Activated naive CD8-positive, alpha-beta T cell treated with anti-CD3 and anti-CD28 coated beads, Interleukin-2, amount 10 ng/mL, durations not matched to agents 7 days and 5 days (primary cell): ENCODE results near the gene PCTP. TPM values are rescaled to one million over a fixed set of nuclear protein-coding genes. Genes with fewer than 3 reads are reported as not detected.

Source experiments
- ATAC-seq: fragments of 150-1000 bp; cut with Tn5 transposase; one replicate; pipeline ENCODE4 v1.10.0; 2021; ENCODE audit warnings: low read depth, moderate library complexity
- POLR2A ChIA-PET: fragments of 350-600 bp; sonication (Branson Sonifier 250); formaldehyde crosslinking; loops from one replicate; lab custom pipeline; 2021; ENCODE audit warnings: antibody characterized with exemption; lab: Charles Lee
- DNase-seq: peaks from one replicate; pipeline ENCODE4 v3.0.0; 2021
- H3K27ac Mint-ChIP-seq: one replicate; pipeline ENCODE4 v1.8.0; 2022; ENCODE audit warnings: mild to moderate bottlenecking, mixed read lengths
- H3K27me3 Mint-ChIP-seq: one replicate; pipeline ENCODE4 v1.8.0; 2022; ENCODE audit warnings: mild to moderate bottlenecking, moderate library complexity, mixed read lengths
- H3K36me3 Mint-ChIP-seq: one replicate; pipeline ENCODE4 v1.8.0; 2021; ENCODE audit warnings: mild to moderate bottlenecking, mixed read lengths
- H3K4me1 Mint-ChIP-seq: one replicate; pipeline ENCODE4 v1.8.0; 2021; ENCODE audit warnings: mixed read lengths
- H3K4me3 Mint-ChIP-seq: one replicate; pipeline ENCODE4 v1.8.0; 2022; ENCODE audit warnings: mild to moderate bottlenecking, moderate library complexity, mixed read lengths
- H3K9me3 Mint-ChIP-seq: one replicate; pipeline ENCODE4 v1.8.0; 2021; ENCODE audit warnings: mixed read lengths
- total RNA-seq, 2 experiments: library from RNA; stranded (reverse); gene quantifications; one replicate each; pipeline ENCODE4 v1.2.3, GENCODE V29; 2021

PCTP gene
- total RNA-seq, 2 experiments from 2014 or later = 7.1 to 8.0 TPM

DNA sequence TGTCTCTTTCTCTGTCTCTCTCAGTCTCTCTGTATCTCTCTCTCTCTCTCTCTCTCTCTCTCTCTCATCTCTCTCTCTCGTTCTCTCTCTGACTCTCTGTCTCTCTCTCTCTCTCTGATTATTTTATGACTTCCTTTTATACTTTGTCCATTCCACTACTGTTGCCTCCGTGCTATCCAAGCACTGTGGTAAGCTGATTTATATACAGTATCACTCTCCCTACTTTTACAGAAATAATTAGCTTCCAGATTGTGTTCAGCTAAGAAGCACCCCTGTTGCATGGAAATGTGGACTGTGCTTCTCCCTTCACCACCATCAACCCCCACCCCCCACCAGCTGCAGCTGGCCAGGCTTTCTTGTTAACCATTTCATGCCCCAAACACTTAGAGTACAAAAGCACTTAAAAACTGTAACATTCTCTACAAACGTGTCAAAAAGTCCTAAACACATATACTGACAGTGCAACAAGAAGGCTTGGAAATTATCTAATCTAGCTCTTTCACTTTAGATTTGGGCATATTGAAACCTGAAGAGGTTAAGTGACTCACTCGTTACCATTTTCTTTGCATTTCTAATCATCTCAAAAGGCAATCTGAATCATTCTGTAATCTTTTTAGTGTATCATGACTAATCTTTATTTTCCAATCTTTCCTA is 16.6 kb upstream of the PCTP start:
- H3K27me3 Mint-ChIP-seq = peaks cover 21% of the 10 kb centered on the region
- POLR2A ChIA-PET = no interaction called here
- H3K36me3 Mint-ChIP-seq = no peaks in the 10 kb centered on the region
- ATAC-seq = no peak
- no peak overlapping the region for H3K27ac Mint-ChIP-seq
- no peaks in the 10 kb centered on the region for H3K9me3 Mint-ChIP-seq
- DNase-seq = no peak
- no peak overlapping the region for H3K4me3 Mint-ChIP-seq
- peaks cover 9% of the 10 kb centered on the region for H3K4me1 Mint-ChIP-seq

DNA sequence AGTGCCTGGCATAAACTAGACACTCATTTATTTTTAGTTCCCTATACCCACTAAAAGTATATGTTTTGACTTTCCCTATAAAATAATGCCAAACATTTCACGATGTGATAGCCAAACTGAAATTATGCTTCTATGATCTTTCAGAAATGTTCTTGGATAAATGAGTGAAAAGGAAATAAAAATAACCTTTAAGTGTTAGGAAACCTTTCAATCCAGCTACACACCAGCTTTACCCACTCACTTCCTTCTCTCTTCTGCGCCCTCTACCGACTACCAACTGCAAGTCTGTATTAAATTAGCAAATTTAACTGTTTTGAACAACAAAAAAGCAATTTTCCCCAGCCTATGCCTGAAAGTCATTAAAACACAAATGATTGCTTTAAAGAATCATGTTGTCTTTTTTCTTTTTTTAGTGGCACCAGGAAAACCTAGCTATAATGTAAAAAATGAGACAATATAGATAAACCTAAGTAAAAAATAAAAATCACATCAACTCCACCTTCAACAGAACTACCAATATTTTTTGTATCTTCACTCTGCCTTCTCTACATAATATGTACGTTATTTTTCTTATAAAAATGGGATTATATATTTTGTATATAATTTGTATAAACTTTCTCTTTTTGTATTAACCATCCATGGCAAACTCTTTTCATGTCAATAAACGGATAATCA is 15.0 kb upstream of the PCTP start:
- H3K4me1 Mint-ChIP-seq = peaks cover 9% of the 10 kb centered on the region
- no peak overlapping the region for H3K27ac Mint-ChIP-seq
- no peak overlapping the region for H3K4me3 Mint-ChIP-seq
- no peaks in the 10 kb centered on the region for H3K36me3 Mint-ChIP-seq
- H3K9me3 Mint-ChIP-seq = no peaks in the 10 kb centered on the region
- ATAC-seq (no peak), DNase-seq (no peak)
- H3K27me3 Mint-ChIP-seq = peaks cover 19% of the 10 kb centered on the region
- POLR2A ChIA-PET = no interaction called here

DNA sequence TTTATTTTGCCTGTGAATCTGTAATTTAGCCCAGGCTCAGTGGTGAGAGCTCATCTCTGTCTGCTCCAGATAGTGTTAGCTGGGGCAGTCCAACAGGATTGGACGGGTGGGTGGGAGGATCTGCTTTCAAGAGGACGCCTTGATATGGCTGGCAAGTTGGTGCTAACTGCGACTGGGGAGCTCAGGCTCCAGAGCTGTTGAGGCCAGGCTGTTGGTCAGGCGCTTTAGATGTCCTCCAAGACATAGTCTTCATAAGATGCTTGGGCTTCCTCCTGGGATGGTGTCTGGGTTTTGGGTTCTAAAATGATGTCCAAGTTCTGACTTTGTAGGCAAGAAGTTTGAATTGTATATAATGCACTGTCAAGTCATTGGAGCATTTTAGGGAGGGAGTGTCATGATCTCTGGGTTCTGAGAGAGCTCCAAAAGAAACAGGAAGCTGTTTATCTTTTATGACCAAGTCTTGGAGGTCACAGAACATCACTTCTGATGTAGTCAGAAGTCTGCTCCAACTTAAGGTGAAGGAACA is 12.8 kb upstream of the PCTP start:
- Mint-ChIP-seq H3K27ac (no peak overlapping the region), H3K4me3 (no peak overlapping the region), H3K27me3 (peaks cover 16% of the 10 kb centered on the region), H3K4me1 (peaks cover 9% of the 10 kb centered on the region), H3K9me3 (no peaks in the 10 kb centered on the region), H3K36me3 (no peaks in the 10 kb centered on the region)
- POLR2A ChIA-PET = no interaction called here
- ATAC-seq (no peak), DNase-seq (no peak)

DNA sequence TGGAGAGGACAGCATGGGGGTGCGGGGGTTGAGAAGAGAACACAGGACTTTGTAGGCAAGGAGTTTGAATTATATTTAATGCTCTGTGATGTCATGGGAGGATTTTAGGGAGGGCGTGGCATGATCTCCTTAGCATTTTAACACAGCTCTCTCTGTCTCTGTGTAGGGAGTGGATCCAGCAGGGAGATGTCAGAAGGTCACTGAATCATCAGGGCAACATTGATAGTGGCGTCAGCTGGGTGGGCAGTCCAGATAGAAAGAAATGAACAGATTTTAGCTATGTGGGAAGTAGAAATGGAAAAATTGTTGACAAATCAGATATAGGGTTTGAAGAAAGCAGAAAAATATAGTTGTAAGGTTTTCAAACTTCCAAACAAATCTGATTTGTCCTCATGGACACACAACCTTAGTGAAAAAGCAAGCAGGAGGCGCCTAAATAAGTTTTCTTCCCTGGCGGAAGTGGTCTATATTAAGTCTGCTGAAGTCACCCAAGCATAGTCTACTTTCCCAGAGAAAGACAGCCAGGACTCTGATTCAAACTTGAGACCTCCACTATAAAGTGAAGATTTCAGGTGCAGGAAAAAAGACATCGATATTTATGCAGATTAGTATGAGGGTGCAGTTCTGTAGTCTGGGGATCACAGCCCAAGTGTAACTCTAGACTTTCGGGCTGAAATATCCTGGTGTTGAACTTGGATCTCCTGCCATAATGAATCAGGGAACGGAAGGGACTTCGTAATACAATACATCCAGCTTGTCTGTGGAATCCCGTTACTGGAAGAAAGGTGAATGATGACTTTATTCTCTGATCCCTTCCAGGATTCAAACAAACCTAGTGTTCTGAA is 10.1 kb upstream of the PCTP start:
- Mint-ChIP-seq H3K36me3 (no peaks in the 10 kb centered on the region), H3K4me3 (no peak overlapping the region), H3K4me1 (no peaks in the 10 kb centered on the region), H3K27me3 (peaks cover 31% of the 10 kb centered on the region), H3K27ac (no peak overlapping the region), H3K9me3 (no peaks in the 10 kb centered on the region)
- no peak for ATAC-seq
- DNase-seq = no peak
- POLR2A ChIA-PET = no interaction called here

DNA sequence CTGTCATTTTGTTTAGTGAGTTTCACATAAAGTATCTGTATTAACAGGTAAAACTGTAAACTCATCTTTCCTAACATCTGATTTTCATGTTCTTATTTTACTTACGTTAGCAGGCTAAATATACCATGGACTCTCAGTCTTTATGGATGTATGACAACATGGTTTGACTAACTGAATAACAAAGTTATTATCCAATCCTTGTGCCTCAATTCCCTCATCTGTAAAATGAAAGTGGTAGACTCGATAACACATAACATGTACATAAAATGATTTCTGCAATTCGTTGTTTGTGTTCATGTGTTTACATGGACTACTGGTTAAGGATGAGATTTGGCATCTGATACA is 9.5 kb upstream of the PCTP start:
- Mint-ChIP-seq H3K36me3 (no peaks in the 10 kb centered on the region), H3K4me1 (no peaks in the 10 kb centered on the region), H3K9me3 (no peaks in the 10 kb centered on the region), H3K4me3 (no peak overlapping the region), H3K27ac (no peak overlapping the region), H3K27me3 (peaks cover 34% of the 10 kb centered on the region)
- POLR2A ChIA-PET = no interaction called here
- ATAC-seq = no peak
- no peak for DNase-seq

DNA sequence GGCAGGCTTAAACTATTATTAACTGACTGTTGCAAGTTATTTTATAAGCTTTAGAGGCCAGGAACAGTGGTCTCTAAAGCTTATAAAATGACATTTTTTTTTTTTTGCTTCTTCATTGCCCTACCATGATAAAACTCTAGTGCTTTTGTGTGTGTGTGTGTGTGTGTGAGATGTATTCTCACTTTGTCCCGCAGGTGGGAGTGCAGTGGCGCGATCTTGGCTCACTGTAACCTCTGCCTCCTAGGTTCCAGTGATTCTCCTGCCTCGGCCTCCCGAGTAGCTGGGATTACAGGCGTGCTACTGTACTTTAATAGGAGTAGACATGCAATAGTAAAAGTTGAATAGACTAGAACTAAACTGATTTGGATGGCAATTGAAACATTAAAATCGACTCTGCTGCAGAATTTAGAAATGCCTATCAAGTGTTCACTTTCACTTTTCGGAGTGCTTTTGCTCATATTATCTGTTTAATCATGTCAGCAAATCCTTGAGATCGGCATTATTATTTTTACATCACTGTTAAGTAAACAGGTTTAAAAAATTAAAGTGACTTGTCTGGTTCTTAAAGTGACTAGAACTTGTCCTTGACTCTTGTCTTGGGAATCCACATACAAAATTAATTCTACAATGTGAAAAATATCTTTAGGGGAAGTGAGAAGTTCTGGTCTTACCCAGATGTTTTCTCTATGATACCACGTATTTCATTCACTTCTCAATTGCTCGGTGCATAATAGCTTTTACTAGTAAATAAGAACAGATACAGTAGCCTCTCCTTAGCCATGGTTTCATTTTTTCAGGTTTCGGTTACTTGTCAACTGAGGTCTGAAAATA is 8.4 kb upstream of the PCTP start:
- Mint-ChIP-seq H3K27me3 (peaks cover 31% of the 10 kb centered on the region), H3K9me3 (no peaks in the 10 kb centered on the region), H3K27ac (no peak overlapping the region), H3K4me3 (no peak overlapping the region), H3K4me1 (no peaks in the 10 kb centered on the region), H3K36me3 (no peaks in the 10 kb centered on the region)
- DNase-seq = no peak
- POLR2A ChIA-PET = no interaction called here
- no peak for ATAC-seq

DNA sequence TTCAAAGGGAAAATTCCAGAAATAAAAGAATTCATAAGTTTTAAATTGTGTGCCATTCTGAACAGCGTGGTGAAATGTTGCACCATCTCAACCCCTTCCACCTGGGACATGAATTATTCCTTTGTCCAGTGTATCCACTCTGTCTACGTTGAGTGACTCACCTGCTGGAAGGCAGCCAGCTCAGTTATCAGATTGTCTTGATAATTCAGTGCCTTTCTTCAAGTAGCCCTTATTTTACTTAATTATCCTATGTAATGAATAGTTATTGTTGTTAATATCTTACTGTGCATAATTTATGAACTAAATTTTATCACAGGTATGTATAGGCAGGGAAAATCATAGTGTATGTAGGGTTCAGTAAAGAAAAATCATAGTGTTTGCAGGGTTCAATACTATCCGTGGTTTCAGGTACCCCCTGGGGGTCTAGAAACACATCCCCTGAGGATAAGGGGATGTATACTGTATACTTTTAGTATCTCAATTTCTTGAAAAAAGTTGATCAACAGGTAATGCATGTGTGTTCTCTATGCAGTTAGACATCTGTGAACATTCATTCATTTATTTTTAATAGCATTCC is 7.7 kb upstream of the PCTP start:
- Mint-ChIP-seq H3K9me3 (no peaks in the 10 kb centered on the region), H3K27me3 (peaks cover 31% of the 10 kb centered on the region), H3K36me3 (no peaks in the 10 kb centered on the region), H3K4me3 (no peak overlapping the region), H3K4me1 (no peaks in the 10 kb centered on the region), H3K27ac (no peak overlapping the region)
- ATAC-seq = no peak
- no peak for DNase-seq
- POLR2A ChIA-PET = no interaction called here

DNA sequence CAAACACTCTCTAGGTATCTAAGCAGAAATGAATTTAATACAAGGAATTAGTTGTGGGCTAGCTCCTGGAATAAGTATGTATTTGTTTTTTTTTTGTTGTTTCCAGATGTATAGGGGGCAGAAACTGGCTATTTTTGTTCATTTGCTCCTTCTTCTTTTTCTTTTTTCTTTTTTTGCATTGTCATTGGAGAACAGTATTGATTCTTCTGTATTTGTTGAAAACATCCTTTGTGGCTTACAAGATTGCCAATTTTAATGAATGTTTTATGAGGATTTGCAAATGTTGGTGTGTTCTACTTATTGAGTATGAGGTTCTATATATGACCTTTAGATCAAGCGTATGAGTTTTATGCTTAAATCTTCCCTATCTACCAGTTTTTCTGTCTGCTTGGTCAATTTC is 5.6 kb upstream of the PCTP start:
- no peak for ATAC-seq
- POLR2A ChIA-PET = no interaction called here
- Mint-ChIP-seq H3K36me3 (no peaks in the 10 kb centered on the region), H3K27ac (no peak overlapping the region), H3K4me1 (no peaks in the 10 kb centered on the region), H3K9me3 (no peaks in the 10 kb centered on the region), H3K27me3 (peaks cover 47% of the 10 kb centered on the region), H3K4me3 (no peak overlapping the region)
- no peak for DNase-seq

DNA sequence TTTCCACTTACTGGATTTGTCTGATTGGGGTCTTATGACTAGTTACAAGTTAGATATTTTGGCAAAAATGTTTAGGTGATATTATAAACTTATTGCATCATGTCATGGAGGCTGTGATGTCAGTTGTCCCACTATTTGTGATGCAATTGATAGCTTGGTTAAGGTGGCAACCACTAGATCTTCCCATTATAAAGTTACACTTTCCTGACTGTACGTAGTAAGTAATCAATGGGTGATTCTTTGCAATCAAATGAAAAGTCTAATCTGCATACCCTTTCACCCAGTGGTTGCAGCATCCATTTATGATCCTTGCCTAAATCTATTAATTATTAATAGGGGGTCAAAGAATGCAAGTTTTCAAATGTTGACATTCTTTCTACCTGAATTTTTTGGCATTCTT is 4.4 kb upstream of the PCTP start:
- H3K27me3 Mint-ChIP-seq = peaks cover 44% of the 10 kb centered on the region
- DNase-seq (no peak), ATAC-seq (no peak)
- H3K9me3 Mint-ChIP-seq = no peaks in the 10 kb centered on the region
- POLR2A ChIA-PET = no interaction called here
- H3K4me1 Mint-ChIP-seq = peaks cover 6% of the 10 kb centered on the region
- no peak overlapping the region for H3K4me3 Mint-ChIP-seq
- H3K27ac Mint-ChIP-seq = no peak overlapping the region
- H3K36me3 Mint-ChIP-seq = no peaks in the 10 kb centered on the region

DNA sequence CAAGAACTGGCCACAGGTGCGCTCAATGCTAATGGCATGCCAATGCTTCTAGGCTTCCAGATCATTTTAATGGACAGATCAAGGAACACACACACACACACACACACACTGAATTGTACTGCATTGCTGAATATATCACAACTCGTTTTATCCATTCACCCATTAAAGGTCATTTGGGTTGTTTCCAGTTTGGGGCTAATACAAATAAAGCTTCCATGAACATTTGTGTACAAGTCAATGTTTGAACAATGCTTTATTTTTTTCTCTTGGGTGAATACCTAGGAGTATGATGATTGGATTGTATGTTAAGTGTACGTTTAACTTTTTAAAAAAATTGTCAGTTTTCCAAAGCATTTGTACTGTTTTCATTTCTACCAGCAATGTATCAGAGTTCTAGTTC is 3.6 kb upstream of the PCTP start:
- H3K4me1 Mint-ChIP-seq = peaks cover 11% of the 10 kb centered on the region
- H3K27me3 Mint-ChIP-seq = peaks cover 44% of the 10 kb centered on the region
- H3K36me3 Mint-ChIP-seq = no peaks in the 10 kb centered on the region
- POLR2A ChIA-PET = no interaction called here
- no peak overlapping the region for H3K27ac Mint-ChIP-seq
- DNase-seq = no peak
- H3K4me3 Mint-ChIP-seq = no peak overlapping the region
- no peaks in the 10 kb centered on the region for H3K9me3 Mint-ChIP-seq
- no peak for ATAC-seq

DNA sequence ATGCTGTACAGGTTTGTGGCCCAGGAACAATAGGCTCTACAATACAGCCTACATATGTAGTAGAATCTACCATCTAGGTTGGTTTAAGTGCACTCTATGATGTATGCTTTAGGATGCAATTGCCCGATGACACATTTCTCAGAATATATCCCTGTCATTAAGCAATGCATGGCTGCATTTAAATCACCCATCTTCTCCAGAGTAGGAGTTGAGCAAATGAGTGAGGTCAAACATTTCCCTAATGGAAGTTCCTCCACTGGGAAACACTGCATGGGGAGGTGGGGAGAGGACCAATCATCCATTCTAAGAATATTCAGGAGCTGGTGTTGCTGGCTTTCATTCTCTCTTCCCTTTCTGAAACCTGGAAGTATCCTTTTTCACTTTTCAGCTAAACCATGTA is 2.0 kb upstream of the PCTP start:
- ATAC-seq (no peak), DNase-seq (no peak)
- peaks cover 2% of the 10 kb centered on the region for H3K36me3 Mint-ChIP-seq
- H3K9me3 Mint-ChIP-seq = no peaks in the 10 kb centered on the region
- H3K27ac Mint-ChIP-seq = no peak overlapping the region
- no peak overlapping the region for H3K4me3 Mint-ChIP-seq
- H3K27me3 Mint-ChIP-seq = peaks cover 36% of the 10 kb centered on the region
- peaks cover 15% of the 10 kb centered on the region for H3K4me1 Mint-ChIP-seq
- POLR2A ChIA-PET = no interaction called here

DNA sequence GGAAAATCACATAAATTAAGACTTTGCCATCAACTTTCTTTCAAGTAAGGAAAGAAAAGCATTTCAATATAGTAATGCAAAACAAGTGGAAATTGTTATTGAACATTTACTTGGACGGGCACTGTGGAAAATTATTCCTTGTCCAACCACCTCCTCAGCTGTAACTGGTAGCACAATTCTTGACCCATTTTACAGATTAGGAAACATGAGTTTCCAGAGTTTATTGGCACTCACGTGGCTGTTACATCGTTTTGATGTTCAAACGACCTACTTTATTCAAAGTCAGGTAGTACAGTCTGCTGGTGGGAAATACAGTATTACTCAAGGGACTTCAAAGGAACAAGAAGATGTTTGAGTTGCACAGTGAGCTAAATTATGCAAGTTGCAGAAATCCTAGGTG is 866 bp upstream of the PCTP start:
- Mint-ChIP-seq H3K27me3 (peaks cover 28% of the 10 kb centered on the region), H3K9me3 (no peaks in the 10 kb centered on the region), H3K27ac (no peak overlapping the region), H3K4me1 (peaks cover 15% of the 10 kb centered on the region), H3K4me3 (peak overlapping the region; percentile 85), H3K36me3 (peaks cover 2% of the 10 kb centered on the region)
- ATAC-seq = no peak
- DNase-seq = no peak
- POLR2A ChIA-PET = no interaction called here

DNA sequence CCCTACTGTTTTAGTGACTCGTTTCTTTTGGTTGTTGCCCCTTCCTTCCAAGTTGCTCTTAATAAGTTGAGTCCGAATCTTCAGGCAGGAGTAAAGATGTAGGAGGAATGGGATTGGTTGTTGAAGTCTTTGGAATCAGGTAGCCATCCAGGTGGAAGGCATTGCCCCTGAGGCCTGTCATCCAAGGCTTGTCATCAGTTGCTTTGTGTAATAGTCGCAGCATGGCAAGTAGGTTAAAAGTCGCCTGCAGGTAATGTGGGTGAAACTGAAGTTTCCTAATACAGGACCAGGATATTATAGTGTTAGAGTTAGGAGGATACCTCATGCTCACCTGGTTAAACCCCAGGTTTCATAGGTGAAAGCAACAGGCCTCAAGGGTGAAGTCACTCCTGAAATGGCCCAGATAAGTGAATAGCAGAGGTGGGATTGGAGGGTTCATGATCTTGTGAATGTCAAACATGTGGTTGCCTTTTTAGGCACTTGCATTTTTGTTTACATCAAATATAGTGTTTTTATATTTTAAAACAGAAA is 934 bp downstream of the PCTP start:
- Mint-ChIP-seq H3K27me3 (peaks cover 17% of the 10 kb centered on the region), H3K4me1 (peaks cover 15% of the 10 kb centered on the region), H3K4me3 (peak overlapping the region; percentile 85), H3K27ac (peak overlapping the region; percentile 74), H3K9me3 (no peaks in the 10 kb centered on the region), H3K36me3 (peaks cover 5% of the 10 kb centered on the region)
- no peak for ATAC-seq
- DNase-seq = no peak
- POLR2A ChIA-PET = no interaction called here
